AG20443 (cell line): ENCODE measurements around the gene TBC1D16.
"Not testable (repeated sequence)": the region's sequence is repeated elsewhere in the genome, so short reads cannot be mapped to it uniquely, and the experiment has no call there.

Source experiments
- DNase-seq: peaks from one replicate; pipeline ENCODE4 v3.0.0; 2012; ENCODE audit warnings: low spot score, mixed read lengths

TBC1D16 gene

GRCh38 chr17:80051681-80052080, 16.0 kb upstream of the TBC1D16 start:
- no peak for DNase-seq

- no peak for DNase-seq
These were observed 15.0 kb upstream of the TBC1D16 start for GRCh38 chr17:80050706-80051105.

- no peak for DNase-seq
These were observed 14.3 kb upstream of the TBC1D16 start for GRCh38 chr17:80049986-80050385.

GRCh38 chr17:80047176-80047575, 11.5 kb upstream of the TBC1D16 start:
- no peak for DNase-seq

- not testable (repeated sequence) for DNase-seq
These were observed 11.0 kb upstream of the TBC1D16 start for GRCh38 chr17:80046709-80047108.

GRCh38 chr17:80045703-80046102, 10.0 kb upstream of the TBC1D16 start:
- DNase-seq = no peak

GRCh38 chr17:80043963-80044362, 8.3 kb upstream of the TBC1D16 start:
- DNase-seq = no peak

- peak; percentile 58 for DNase-seq
These were observed 1.2 kb upstream of the TBC1D16 start for GRCh38 chr17:80036715-80037477.

GRCh38 chr17:80035937-80036714, 454 bp upstream of the TBC1D16 start, which contains the start of gene CCDC40:
Gene CCDC40, plus strand, starts transcription at chr17:80036642. Its CDS starts 21 bp downstream, at chr17:80036663.
- peak; percentile 96 for DNase-seq

GRCh38 chr17:80034791-80035686, 633 bp downstream of the TBC1D16 start:
- DNase-seq = peak; percentile 34

GRCh38 chr17:80033840-80034239, 1.8 kb downstream of the TBC1D16 start:
- no peak for DNase-seq

- no peak for DNase-seq
These were observed 3.0 kb downstream of the TBC1D16 start for GRCh38 chr17:80032614-80033171.

- no peak for DNase-seq
These were observed 3.8 kb downstream of the TBC1D16 start for GRCh38 chr17:80031691-80032430.

- DNase-seq = no peak
These were observed 4.8 kb downstream of the TBC1D16 start for GRCh38 chr17:80030730-80031410.

- DNase-seq = peak; percentile 91
These were observed 6.3 kb downstream of the TBC1D16 start for GRCh38 chr17:80029258-80029974.

GRCh38 chr17:80028030-80028429, 7.6 kb downstream of the TBC1D16 start:
- DNase-seq = no peak

- DNase-seq = no peak
These were observed 8.6 kb downstream of the TBC1D16 start for GRCh38 chr17:80027043-80027435.

GRCh38 chr17:80026359-80027042, 9.2 kb downstream of the TBC1D16 start:
- DNase-seq = no peak

- no peak for DNase-seq
These were observed 9.9 kb downstream of the TBC1D16 start for GRCh38 chr17:80025796-80026195.
